Measurements from ENCODE around the gene RGS10. TPM values are rescaled to one million over a fixed set of nuclear protein-coding genes. Genes with fewer than 3 reads are reported as not detected.
A peak's percentile ranks its signal among the peaks of the same experiment; 100 is the strongest.

Gene RGS10
- total RNA-seq (100 to 1,000 TPM; 125 to 192 (median 167) TPM), polyA plus RNA-seq (100 to 1,000 TPM in 1 of 3 donors, 10 to 100 TPM in 2; 54.1 to 106 (median 64.3) TPM)

- Histone ChIP-seq H3K9me3 (no peaks in the 10 kb centered on the region), H3K4me1 (peaks cover 0 to 73% (median 71%) of the 10 kb centered on the region in 4 donors), H3K4me3 (peak within 1 kb of the TSS; percentile 73 to 96 (median 82)), H3K36me3 (no peaks in the 10 kb centered on the region), H3K27me3 (no peaks in the 10 kb centered on the region), H3K27ac (peak within 1 kb of the TSS; percentile 78 to 97 (median 89))
- no peak for TF ChIP-seq CTCF (IDR thresholded peaks at IDR 0.05)
- TF ChIP-seq POLR2A (IDR thresholded peaks at IDR 0.05): peak; percentile 65 to 76
- TF ChIP-seq POLR2AphosphoS5 (IDR thresholded peaks at IDR 0.05): peak; percentile 89 to 95 (median 92)
- no peak for TF ChIP-seq EP300 (IDR thresholded peaks at IDR 0.05)
- WGBS, 2 donors: 0 to 1% methylated on average over 75 to 76 of the region's 76 CpGs
- DNase-seq: peak; percentile 94
- intact Hi-C loops (cut with DNase I): loop anchor here (2.0 to 5.0 kb wide), 2 partner anchors 54 to 110 kb away; partner anchors contain the start of genes BAG3 and TIAL1
Observed at GRCh38 chr10:119542357-119542987, at the start of gene RGS10. Gene RGS10, minus strand, starts transcription at chr10:119542719. Its CDS starts 81 bp downstream, at chr10:119542638.

- H3K27ac ChIP-seq: no peak overlapping the region
- 90 to 96% methylated on average over 4 of the region's 4 CpGs for WGBS, 2 donors
- DNase-seq: no peak
- TF ChIP-seq CTCF (IDR thresholded peaks at IDR 0.05) (no peak), EP300 (IDR thresholded peaks at IDR 0.05) (no peak), POLR2A (IDR thresholded peaks at IDR 0.05) (no peak), POLR2AphosphoS5 (IDR thresholded peaks at IDR 0.05) (no peak)
- no peak overlapping the region for H3K4me3 ChIP-seq
- no peaks in the 10 kb centered on the region for H3K9me3 ChIP-seq
- peaks cover 0 to 30% (median 25%) of the 10 kb centered on the region in 4 donors for H3K4me1 ChIP-seq
- intact Hi-C loops (cut with DNase I): no loop called here
- H3K36me3 ChIP-seq: peaks cover 0 to 49% (median 5%) of the 10 kb centered on the region in 4 donors
- H3K27me3 ChIP-seq: no peaks in the 10 kb centered on the region
Observed at GRCh38 chr10:119588071-119588470, 45.6 kb upstream of the RGS10 start.

- no peak overlapping the region for H3K27ac ChIP-seq
- H3K4me1 ChIP-seq: peaks cover 0 to 20% (median 9%) of the 10 kb centered on the region in 4 donors
- no peak overlapping the region for H3K4me3 ChIP-seq
- no peak for TF ChIP-seq CTCF (IDR thresholded peaks at IDR 0.05)
- TF ChIP-seq EP300 (IDR thresholded peaks at IDR 0.05): no peak
- no peak for TF ChIP-seq POLR2AphosphoS5 (IDR thresholded peaks at IDR 0.05)
- no peak for TF ChIP-seq POLR2A (IDR thresholded peaks at IDR 0.05)
- WGBS, 2 donors: 98% methylated on average over 3 of the region's 3 CpGs
- H3K9me3 ChIP-seq: no peaks in the 10 kb centered on the region
- peaks cover 27 to 88% (median 39%) of the 10 kb centered on the region in 4 donors for H3K36me3 ChIP-seq
- no peak for DNase-seq
- no peaks in the 10 kb centered on the region for H3K27me3 ChIP-seq
- intact Hi-C loops (cut with DNase I): no loop called here
Observed at GRCh38 chr10:119578355-119578754, 35.8 kb upstream of the RGS10 start.

- intact Hi-C loops (cut with DNase I): no loop called here
- TF ChIP-seq EP300 (IDR thresholded peaks at IDR 0.05): no peak
- no peak for TF ChIP-seq POLR2AphosphoS5 (IDR thresholded peaks at IDR 0.05)
- TF ChIP-seq POLR2A (IDR thresholded peaks at IDR 0.05): no peak
- no peak for TF ChIP-seq CTCF (IDR thresholded peaks at IDR 0.05)
- H3K4me1 ChIP-seq: peaks cover 0 to 10% (median 0%) of the 10 kb centered on the region in 4 donors
- DNase-seq: no peak
- H3K9me3 ChIP-seq: no peaks in the 10 kb centered on the region
- H3K27me3 ChIP-seq: no peaks in the 10 kb centered on the region
- no peak overlapping the region for H3K4me3 ChIP-seq
- H3K36me3 ChIP-seq: peaks cover 27 to 86% (median 40%) of the 10 kb centered on the region in 4 donors
- no peak overlapping the region for H3K27ac ChIP-seq
Observed at GRCh38 chr10:119575991-119576390, 33.5 kb upstream of the RGS10 start.

Measured in sigmoid colon (tissue), 7 donors.